Neutrophil (primary cell): Measurements from ENCODE around the gene KIF4A.
A peak's percentile ranks its signal among the peaks of the same experiment; 100 is the strongest.

Experiments used
- H3K27ac ChIP-seq: fragments of 200-600 bp; sonication (generic); 2 replicates; pipeline ENCODE4 v1.5.1; 2016; ENCODE audit warnings: mild to moderate bottlenecking, moderate library complexity
- H3K27me3 ChIP-seq: fragments of 200-600 bp; sonication (generic); 2 replicates; pipeline ENCODE4 v1.6.0; 2016; ENCODE audit warnings: mild to moderate bottlenecking
- H3K36me3 ChIP-seq: fragments of 200-600 bp; sonication (generic); 2 replicates; pipeline ENCODE4 v1.5.1; 2017
- H3K4me1 ChIP-seq, 2 experiments: fragments of 200-600 bp in 1 of 2; sonication (generic) in 1 of 2; 1 replicate in 1 of 2; 2 replicates in 1 of 2; pipeline versions ENCODE4 v1.5.1 to v1.6.1; 2013 to 2016; ENCODE audit warnings: low read depth in 1 of 2, low read length in 1 of 2, mild to moderate bottlenecking in 1 of 2, moderate library complexity in 1 of 2; ENCODE audit not compliant: control insufficient read depth in 1 of 2, insufficient read depth in 1 of 2
- H3K4me3 ChIP-seq, 2 experiments: fragments of 200-600 bp in 1 of 2; sonication (generic) in 1 of 2; 1 replicate in 1 of 2; 2 replicates in 1 of 2; pipeline ENCODE4 v1.5.1; 2013 to 2016; ENCODE audit warnings: low read depth in 1 of 2, low read length in 1 of 2, mild to moderate bottlenecking in 1 of 2, moderate library complexity in 1 of 2
- H3K9me3 ChIP-seq: fragments of 200-600 bp; sonication (generic); 2 replicates; pipeline ENCODE4 v1.5.1; 2016
- CTCF ChIP-seq: fragments of 200-600 bp; sonication (generic); IDR thresholded peaks from 2 replicates; pipeline ENCODE4 v1.5.1; 2016; ENCODE audit warnings: antibody characterized with exemption

Gene KIF4A

GRCh38 chrX:70279081-70279480 is 10.8 kb upstream of the KIF4A start:
- Histone ChIP-seq H3K27ac (no peak overlapping the region), H3K4me1 (no peaks in the 10 kb centered on the region), H3K9me3 (no peaks in the 10 kb centered on the region), H3K27me3 (no peaks in the 10 kb centered on the region), H3K4me3 (no peak overlapping the region), H3K36me3 (no peaks in the 10 kb centered on the region)
- TF ChIP-seq CTCF: no peak

- no peak for TF ChIP-seq CTCF
- no peaks in the 10 kb centered on the region for H3K9me3 ChIP-seq
- no peak overlapping the region for H3K27ac ChIP-seq
- H3K4me3 ChIP-seq: no peak overlapping the region
- H3K36me3 ChIP-seq: peaks cover 7% of the 10 kb centered on the region
- no peaks in the 10 kb centered on the region for H3K27me3 ChIP-seq
- H3K4me1 ChIP-seq: no peaks in the 10 kb centered on the region
Measured at GRCh38 chrX:70280573-70280972, 9.3 kb upstream of the KIF4A start.

GRCh38 chrX:70281951-70282350 is 8.0 kb upstream of the KIF4A start, which contains the start of gene RAB41:
RAB41 (plus strand) TSS chrX:70282172; CDS start chrX:70282218, 46 bp downstream.
- H3K9me3 ChIP-seq: no peaks in the 10 kb centered on the region

GRCh38 chrX:70289168-70289792 is 624 bp upstream of the KIF4A start:
- TF ChIP-seq CTCF: no peak
- peaks cover 21% of the 10 kb centered on the region for H3K36me3 ChIP-seq
- peak overlapping the region; percentile 61 to 65 for H3K4me3 ChIP-seq
- peaks cover 9 to 16% of the 10 kb centered on the region in 2 experiments for H3K4me1 ChIP-seq
- peak overlapping the region; percentile 58 for H3K27ac ChIP-seq
- no peaks in the 10 kb centered on the region for H3K9me3 ChIP-seq
- no peaks in the 10 kb centered on the region for H3K27me3 ChIP-seq

More at GRCh38 chrX:70281951-70282350, 8.0 kb upstream of the KIF4A start, which contains the start of gene RAB41:
- H3K4me1 ChIP-seq: no peaks in the 10 kb centered on the region
- no peaks in the 10 kb centered on the region for H3K27me3 ChIP-seq
- TF ChIP-seq CTCF: no peak
- H3K36me3 ChIP-seq: peaks cover 13% of the 10 kb centered on the region
- H3K27ac ChIP-seq: no peak within 1 kb of the TSS
- no peak within 1 kb of the TSS for H3K4me3 ChIP-seq

DNA sequence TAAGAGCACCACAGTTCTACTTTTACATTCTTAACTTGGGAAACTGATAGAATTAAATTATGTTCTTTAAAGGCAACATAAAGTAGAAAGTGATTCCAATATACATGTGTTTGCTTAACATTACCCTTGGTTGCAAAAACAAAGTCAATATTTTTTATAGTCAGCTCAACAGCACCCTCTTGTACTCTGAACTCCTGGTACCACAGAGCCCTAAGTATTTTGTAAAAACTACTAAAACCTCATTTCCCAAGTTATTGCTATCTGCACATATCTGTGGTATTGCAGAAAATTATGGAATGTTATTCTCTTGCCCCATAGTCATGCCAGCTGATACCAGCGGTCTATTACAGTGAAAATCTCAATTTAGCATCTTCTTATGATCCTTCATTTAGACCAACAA is 2.9 kb downstream of the KIF4A start:
- Histone ChIP-seq H3K4me3 (no peak overlapping the region), H3K36me3 (no peaks in the 10 kb centered on the region)
- TF ChIP-seq CTCF: no peak

More for the DNA sequence above, 2.9 kb downstream of the KIF4A start:
- no peak overlapping the region for H3K27ac ChIP-seq
- H3K9me3 ChIP-seq: no peaks in the 10 kb centered on the region
- H3K27me3 ChIP-seq: no peaks in the 10 kb centered on the region
- peaks cover 9 to 16% of the 10 kb centered on the region in 2 experiments for H3K4me1 ChIP-seq
